Prostate gland (tissue), 2 donors: ENCODE measurements around the gene RNF128.

ENCODE experiments used
- CTCF ChIP-seq, 4 experiments: fragments of 200-600 bp in 2 of 4; fragments of 450-650 bp in 2 of 4; sonication (generic) in 2 of 4; IDR thresholded peaks; 1 replicate in 3 of 4; 2 replicates in 1 of 4; pipeline ENCODE4 v1.5.1; 2016 to 2019; ENCODE audit warnings: antibody characterized with exemption in 4 of 4, mild to moderate bottlenecking in 2 of 4, moderate library complexity in 2 of 4
- POLR2A ChIP-seq: fragments of 450-650 bp; IDR thresholded peaks from one replicate; pipeline ENCODE4 v1.6.1; 2016; ENCODE audit warnings: antibody characterized with exemption, mild to moderate bottlenecking
- POLR2AphosphoS5 ChIP-seq: sonication (generic); formaldehyde crosslinking; IDR thresholded peaks from one replicate; pipeline ENCODE4 v1.6.1; 2017; ENCODE audit warnings: antibody characterized with exemption

GRCh38 chrX:106791495-106791894, 65.0 kb downstream of the RNF128 start:
- no peak for TF ChIP-seq POLR2A
- TF ChIP-seq CTCF (IDR thresholded peaks at IDR 0.05): peak in 3 of 4 experiments; percentile 7 to 36 (median 23)
- no peak for TF ChIP-seq POLR2AphosphoS5
